GM12874 (cell line): ENCODE measurements around the gene PSMD12.

Source experiments
- TF ChIP-seq, protein P1 (sequence below): IDR thresholded peaks from 2 replicates; pipeline ENCODE4 v1.5.1; 2011; ENCODE audit warnings: low read depth, mild to moderate bottlenecking, control low read depth, low read length, moderate library complexity; ENCODE audit not compliant: insufficient read depth

The PSMD12 gene

DNA sequence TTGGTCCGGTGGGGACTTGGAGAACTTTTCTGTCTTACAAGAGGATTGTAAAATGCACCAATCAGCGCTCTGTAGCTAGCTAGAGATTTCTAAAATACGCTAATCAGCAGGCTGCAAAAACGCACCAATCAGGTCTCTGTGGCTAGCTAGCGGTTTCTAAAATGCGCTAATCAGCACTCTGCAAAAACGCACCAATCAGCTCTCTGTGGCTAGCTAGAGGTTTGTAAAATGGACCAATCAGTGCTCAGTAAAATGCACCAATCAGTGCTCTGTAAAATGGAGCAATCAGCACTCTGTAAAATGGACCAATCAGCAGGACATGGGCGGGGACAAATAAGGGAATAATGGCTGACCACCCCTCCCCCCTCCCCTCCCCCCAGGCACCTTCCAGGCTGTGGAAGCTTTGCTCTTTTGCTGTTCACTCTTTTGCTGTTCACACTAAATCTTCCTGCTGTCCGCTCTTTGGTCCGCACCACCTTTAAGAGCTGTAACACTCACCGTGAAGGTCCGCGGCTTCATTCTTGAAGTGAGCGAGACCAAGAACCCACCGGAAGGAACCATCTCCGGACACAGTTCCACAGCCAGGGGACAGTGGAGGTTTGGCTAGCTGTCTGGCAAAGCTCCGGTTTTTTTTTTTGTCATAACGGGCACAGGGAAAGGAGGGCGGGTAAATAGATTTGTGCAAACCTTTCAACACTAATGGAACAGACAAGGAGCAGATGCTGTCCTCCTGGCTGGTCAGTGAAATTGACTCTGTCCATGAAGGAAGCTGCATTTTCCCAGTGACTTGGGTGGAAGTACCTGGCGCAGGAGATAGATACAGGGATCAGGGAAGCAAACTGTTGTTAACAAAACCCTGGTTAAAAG lies 19.0 kb upstream of the PSMD12 start:
- TF ChIP-seq, protein P1, sequence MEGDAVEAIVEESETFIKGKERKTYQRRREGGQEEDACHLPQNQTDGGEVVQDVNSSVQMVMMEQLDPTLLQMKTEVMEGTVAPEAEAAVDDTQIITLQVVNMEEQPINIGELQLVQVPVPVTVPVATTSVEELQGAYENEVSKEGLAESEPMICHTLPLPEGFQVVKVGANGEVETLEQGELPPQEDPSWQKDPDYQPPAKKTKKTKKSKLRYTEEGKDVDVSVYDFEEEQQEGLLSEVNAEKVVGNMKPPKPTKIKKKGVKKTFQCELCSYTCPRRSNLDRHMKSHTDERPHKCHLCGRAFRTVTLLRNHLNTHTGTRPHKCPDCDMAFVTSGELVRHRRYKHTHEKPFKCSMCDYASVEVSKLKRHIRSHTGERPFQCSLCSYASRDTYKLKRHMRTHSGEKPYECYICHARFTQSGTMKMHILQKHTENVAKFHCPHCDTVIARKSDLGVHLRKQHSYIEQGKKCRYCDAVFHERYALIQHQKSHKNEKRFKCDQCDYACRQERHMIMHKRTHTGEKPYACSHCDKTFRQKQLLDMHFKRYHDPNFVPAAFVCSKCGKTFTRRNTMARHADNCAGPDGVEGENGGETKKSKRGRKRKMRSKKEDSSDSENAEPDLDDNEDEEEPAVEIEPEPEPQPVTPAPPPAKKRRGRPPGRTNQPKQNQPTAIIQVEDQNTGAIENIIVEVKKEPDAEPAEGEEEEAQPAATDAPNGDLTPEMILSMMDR = no peak

DNA sequence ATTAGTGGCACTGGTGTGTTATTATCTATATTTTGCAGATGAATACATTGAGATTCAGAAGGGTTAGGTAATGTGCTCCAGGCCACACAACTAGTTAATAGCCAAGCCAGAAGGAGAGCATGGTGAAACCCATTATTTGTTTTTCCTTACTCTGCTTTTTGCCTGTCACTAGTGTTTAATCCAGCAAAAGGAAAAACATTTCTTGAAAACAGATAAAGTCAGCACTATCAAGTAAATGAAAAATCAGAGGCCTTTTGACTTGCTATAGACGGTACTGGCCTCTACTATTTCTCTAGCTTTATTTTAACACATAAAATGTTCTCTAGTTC lies 15.5 kb upstream of the PSMD12 start:
- TF ChIP-seq, protein P1 = no peak

DNA sequence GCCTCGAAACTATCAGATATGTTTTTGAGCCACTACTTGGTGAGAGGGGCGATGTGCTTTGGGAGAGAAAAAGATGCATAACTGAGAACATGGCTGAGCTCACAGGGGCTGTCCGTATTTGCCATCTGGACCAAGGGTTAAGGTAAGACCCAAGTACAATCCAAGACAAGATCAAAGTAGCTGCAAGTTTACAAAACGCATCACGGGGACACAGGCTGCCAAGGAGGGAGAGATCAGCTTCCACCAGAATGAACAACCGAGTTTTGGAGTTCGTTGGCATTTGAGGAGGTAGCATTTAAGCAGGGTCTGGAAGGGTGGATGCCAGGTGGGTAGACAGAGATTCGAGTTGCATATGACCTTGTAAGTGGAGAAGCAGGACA lies 12.9 kb upstream of the PSMD12 start:
- TF ChIP-seq, protein P1 = no peak

DNA sequence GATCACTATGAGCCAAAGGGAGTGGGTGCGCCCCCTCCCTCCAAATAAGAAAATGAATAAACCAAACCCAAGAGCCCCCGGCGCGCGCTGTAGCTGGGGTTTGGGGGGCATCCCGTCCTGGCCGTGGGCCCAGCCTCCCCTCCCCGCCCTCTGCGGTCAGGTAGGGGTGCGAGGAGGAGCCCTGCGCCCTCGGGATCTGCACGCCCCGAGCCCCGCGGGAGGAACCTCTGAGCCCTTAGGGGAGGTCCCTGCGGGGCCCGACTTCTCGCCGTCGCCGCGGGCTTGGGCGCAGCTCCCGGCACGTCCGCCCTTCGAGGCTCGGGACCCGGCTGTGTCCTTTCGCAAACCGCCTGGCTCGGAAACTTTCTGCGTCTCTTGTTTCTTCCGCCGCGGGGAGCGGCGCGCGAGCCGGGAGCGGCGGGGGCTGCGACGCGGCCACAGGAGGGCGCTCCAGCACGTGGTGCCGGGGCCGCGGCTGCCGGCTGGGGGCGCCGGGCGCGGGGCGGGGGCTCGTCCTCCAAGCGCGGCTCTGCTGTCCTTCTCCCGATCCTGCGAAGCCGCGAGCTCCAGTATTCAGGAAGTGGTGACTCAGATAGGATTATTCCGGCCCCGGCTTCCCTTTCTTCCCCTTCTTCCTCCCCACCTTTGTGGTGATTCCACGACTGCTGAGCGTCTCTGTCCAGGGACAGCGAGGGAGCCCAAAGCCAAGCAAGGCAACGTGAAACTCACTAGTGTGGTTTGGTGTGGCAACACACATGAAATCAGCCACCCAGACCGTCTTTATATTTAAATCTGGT lies 12.3 kb upstream of the PSMD12 start:
- TF ChIP-seq, protein P1 = peak; percentile 81

DNA sequence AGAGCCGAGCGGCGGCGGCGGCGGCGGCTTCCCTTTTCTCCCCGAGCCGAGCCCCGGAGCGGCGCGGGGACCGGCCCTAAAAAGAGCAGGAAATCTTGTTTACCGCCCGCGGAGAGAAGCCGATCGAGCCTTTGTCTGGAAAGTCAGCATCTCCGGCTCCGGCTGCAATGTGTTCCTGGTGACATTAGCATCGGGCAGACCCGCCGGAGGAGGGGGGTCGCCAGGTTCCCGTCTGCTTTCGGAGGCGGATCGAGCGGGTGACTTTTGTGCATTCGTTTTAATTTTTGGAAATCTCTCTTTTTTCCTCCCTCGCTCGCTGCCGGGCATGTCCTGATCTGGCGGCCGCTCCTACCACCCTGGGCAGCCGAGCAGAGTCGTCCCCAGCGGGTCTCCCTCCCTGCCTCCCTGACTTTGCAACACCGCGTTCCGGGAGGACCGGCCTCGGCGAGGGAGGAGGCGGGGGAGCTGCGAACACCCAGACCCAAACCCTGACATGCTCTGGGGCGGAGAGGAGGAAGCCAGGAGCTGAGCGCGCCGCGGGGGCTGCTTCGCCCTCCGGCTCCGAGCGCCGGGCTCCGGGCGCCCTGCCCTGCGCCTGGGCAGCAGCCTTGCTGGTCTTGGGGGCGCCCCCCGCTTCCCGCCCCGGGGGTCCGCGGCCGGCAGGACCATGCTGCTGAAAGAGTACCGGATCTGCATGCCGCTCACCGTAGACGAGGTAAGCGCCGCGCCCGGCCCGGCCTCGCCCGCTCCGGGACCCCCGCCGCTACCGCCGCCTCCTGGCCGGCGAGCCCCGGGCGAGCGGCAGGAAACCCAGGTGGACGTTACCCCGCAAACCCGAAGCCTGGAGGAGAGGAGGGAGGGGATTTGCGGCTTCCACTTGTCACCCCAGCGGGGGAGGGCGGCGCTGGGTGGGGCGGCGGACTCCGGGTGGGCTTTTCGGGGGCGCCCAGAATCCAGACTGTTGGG lies 11.4 kb upstream of the PSMD12 start:
- TF ChIP-seq, protein P1 = peak; percentile 29; the same call in 1 of the 2 replicates

DNA sequence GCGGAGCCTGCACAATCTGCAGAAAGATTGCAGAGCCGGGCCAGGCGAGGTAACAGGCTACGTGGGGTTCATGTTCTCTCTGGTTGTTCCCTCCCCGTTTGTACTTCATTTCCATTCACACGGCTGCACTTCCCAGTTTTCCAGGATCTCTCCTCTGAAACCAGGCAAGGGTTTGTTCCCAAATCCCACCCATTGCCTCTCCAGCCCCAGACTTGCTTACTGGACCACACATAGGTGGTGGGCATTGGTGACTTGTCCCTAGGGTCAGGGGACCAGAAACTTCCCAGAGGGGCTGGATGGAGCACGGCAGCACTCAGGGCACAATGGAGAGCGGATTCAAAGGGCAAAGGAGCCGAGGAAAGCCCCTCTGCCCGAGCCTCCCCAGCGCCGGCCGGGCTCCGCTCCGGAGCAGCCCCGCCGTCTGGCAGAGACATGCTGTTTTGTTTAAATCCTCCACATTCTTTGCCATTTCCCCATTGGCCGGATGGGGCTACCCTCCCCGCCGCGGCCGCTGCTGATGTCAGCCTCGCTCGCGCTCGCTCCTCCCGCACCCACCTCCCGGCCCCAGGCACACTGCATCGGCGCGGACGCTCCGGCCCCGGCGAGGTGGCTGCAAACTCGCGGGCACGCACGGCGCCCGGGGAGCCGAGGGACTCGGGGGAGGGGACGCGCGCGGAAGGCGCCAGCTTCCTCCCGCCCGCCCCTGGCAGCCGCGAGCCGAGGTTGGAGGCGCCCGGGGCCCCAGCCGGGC lies 10.5 kb upstream of the PSMD12 start, which contains the start of gene PITPNC1:
PITPNC1 (plus strand) TSS at position 545 of the 751 bp plus-strand sequence.
- TF ChIP-seq, protein P1 = no peak
